ENCODE results near the gene NR3C1. TPM values are rescaled to one million over a fixed set of nuclear protein-coding genes. Genes with fewer than 3 reads are reported as not detected.

The NR3C1 gene
- total and polyA plus RNA-seq, 2 of the 4 experiments (the other 2 are of a cell fraction): 13.7 to 77.4 TPM

GRCh38 chr5:143331956-143332355, 71.5 kb downstream of the NR3C1 start:
- no peak overlapping the region for H2AK5ac ChIP-seq (ENCODE audit: low read depth, low read length)
- TF ChIP-seq, protein P1, sequence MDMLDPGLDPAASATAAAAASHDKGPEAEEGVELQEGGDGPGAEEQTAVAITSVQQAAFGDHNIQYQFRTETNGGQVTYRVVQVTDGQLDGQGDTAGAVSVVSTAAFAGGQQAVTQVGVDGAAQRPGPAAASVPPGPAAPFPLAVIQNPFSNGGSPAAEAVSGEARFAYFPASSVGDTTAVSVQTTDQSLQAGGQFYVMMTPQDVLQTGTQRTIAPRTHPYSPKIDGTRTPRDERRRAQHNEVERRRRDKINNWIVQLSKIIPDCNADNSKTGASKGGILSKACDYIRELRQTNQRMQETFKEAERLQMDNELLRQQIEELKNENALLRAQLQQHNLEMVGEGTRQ (IDR thresholded peaks at IDR 0.05; ENCODE audit: low read depth, low read length): no peak
- TF ChIP-seq BHLHE40 (IDR thresholded peaks at IDR 0.05; ENCODE audit: low read depth, low read length) (no peak), ELK1 (IDR thresholded peaks at IDR 0.05; ENCODE audit: borderline replicate concordance, low read depth, low read length) (no peak), RFX5 (IDR thresholded peaks at IDR 0.05; ENCODE audit: low read depth, low read length) (no peak), FOS (IDR thresholded peaks at IDR 0.05; ENCODE audit: low read depth, low read length) (no peak), NFE2L2 (IDR thresholded peaks at IDR 0.05; ENCODE audit: low read depth, low read length) (no peak)
- no peak overlapping the region for H3K56ac ChIP-seq (ENCODE audit: extremely low read depth, insufficient read depth, low read length)
- ATAC-seq (ENCODE audit: low read depth): no peak
- no peaks in the 10 kb centered on the region for H3K27me3 ChIP-seq (ENCODE audit: control insufficient read depth, insufficient read depth, low read length)
- no peak overlapping the region for H3K4me3 ChIP-seq (ENCODE audit: insufficient read depth, low read depth, low read length)
- H2BK15ac ChIP-seq (ENCODE audit: low read depth, low read length): no peak overlapping the region
- no peaks in the 10 kb centered on the region for H3K4me1 ChIP-seq (ENCODE audit: control insufficient read depth, insufficient read depth, low read length)
- ChIA-PET POLR2A (ENCODE audit: unreplicated experiment) (interaction anchor here (0.5 to 0.6 kb wide), 2 partner anchors 14 to 591 kb away, joined by 3 read pairs; no protein-coding TSS in a partner anchor), CTCF (interaction anchor here (1.6 kb wide), 1 partner anchor 10 kb away, joined by 3 read pairs; no protein-coding TSS in a partner anchor)
- no peak overlapping the region for H3K9ac ChIP-seq (ENCODE audit: low read depth, low read length)
- H4K5ac ChIP-seq (ENCODE audit: low read depth, low read length): no peak overlapping the region
- no peak overlapping the region for H3K18ac ChIP-seq (ENCODE audit: low read depth, low read length)
- peaks cover 4% of the 10 kb centered on the region; the same call in 1 of the 2 replicates for H3K9me1 ChIP-seq (ENCODE audit: insufficient read depth, low read length)
- no peak overlapping the region for H4K8ac ChIP-seq (ENCODE audit: low read depth in 2 of 2, low read length in 2 of 2)
- no peaks in the 10 kb centered on the region; the same call in 1 of the 2 replicates for H3K36me3 ChIP-seq (ENCODE audit: control insufficient read depth, insufficient read depth, low read length)
- H3K4ac ChIP-seq (ENCODE audit: low read depth, low read length): no peak overlapping the region
- H2AK9ac ChIP-seq (replicated peaks; ENCODE audit: low read depth, low read length, poor library complexity): no peak overlapping the region
- WGBS, 2 experiments (ENCODE audit: extremely low coverage in 2 of 2, insufficient read length in 1 of 2): no CpG with 5 or more reads among the region's 1 CpG
- H2AFZ ChIP-seq (replicated peaks; ENCODE audit: low read length, poor library complexity): no peak overlapping the region
- no peak overlapping the region for H3K14ac ChIP-seq (replicated peaks; ENCODE audit: low read depth, low read length)
- H3K23ac ChIP-seq (ENCODE audit: low read depth, low read length): no peak overlapping the region
- DNase-seq: no peak
- H2BK20ac ChIP-seq (ENCODE audit: low read depth, low read length): no peak overlapping the region
- peaks cover 27 to 57% of the 10 kb centered on the region in 2 experiments for H3K79me1 ChIP-seq (ENCODE audit: low read depth in 1 of 2, low read length in 2 of 2)
- no peaks in the 10 kb centered on the region for H3K9me3 ChIP-seq (ENCODE audit: control insufficient read depth, insufficient read depth, low read length)
- H3K27ac ChIP-seq (ENCODE audit: insufficient read depth, low read length): no peak overlapping the region
- no peak overlapping the region for H4K91ac ChIP-seq (ENCODE audit: insufficient read depth, low read depth, low read length)
- no peak overlapping the region for H2BK5ac ChIP-seq (ENCODE audit: low read depth, low read length, poor library complexity, severe bottlenecking)
- H4K20me1 ChIP-seq (ENCODE audit: insufficient read depth, low read length): peaks cover 19% of the 10 kb centered on the region
- dilution Hi-C loops (cut with HindIII; ENCODE audit: low sequenced_read_pairs, unreplicated experiment): no loop called here
- H3K4me2 ChIP-seq (ENCODE audit: low read depth, low read length): no peak overlapping the region
- BruUV-seq (replicated peaks): no TSS peak
- in situ Hi-C loops (cut with MboI; ENCODE audit: low sequenced_read_pairs): no loop called here
- no peak overlapping the region for H2BK120ac ChIP-seq (ENCODE audit: low read depth, low read length)
- intact Hi-C loops (cut with micrococcal nuclease): no loop called here
